Testis (tissue), 2 donors: ENCODE results near the gene HOXD12.

Experiments
- CTCF ChIP-seq, 3 experiments: fragments of 450-650 bp in 2 of 3; fragments of 200-600 bp in 1 of 3; sonication (generic) in 1 of 3; IDR thresholded peaks; one replicate each; pipeline ENCODE4 v1.5.1; 2016 to 2019; ENCODE audit warnings: antibody characterized with exemption in 3 of 3, mild to moderate bottlenecking in 2 of 3, moderate library complexity in 1 of 3
- POLR2A ChIP-seq: fragments of 450-650 bp; IDR thresholded peaks from one replicate; pipeline ENCODE4 v1.6.1; 2017; ENCODE audit warnings: antibody characterized with exemption, mild to moderate bottlenecking, moderate library complexity

GRCh38 chr2:176134035-176134434 is 34.4 kb downstream of the HOXD12 start:
- no peak for TF ChIP-seq CTCF (IDR thresholded peaks at IDR 0.05)
- no peak for TF ChIP-seq POLR2A
